GM23338 (cell line): ENCODE data around the gene CEBPE. TPM values are rescaled to one million over a fixed set of nuclear protein-coding genes. Genes with fewer than 3 reads are reported as not detected.

Source experiments
- ATAC-seq: fragments of 200-7000 bp; cut with Tn5 transposase; 3 replicates; pipeline ENCODE4 v1.9.1; 2020
- DNase-seq: peaks from one replicate; pipeline ENCODE4 v3.0.0-alpha.2; 2015; ENCODE audit warnings: low spot score
- H2AFZ ChIP-seq: fragments of 200-600 bp; sonication (generic); 2 replicates; pipeline ENCODE4 v1.8.0; 2016; ENCODE audit warnings: antibody characterized with exemption, mild to moderate bottlenecking, moderate library complexity
- H3F3A ChIP-seq: fragments of 200-600 bp; sonication (generic); replicated peaks from 2 replicates; pipeline ENCODE4 v1.8.0; 2017; ENCODE audit warnings: antibody characterized with exemption, mixed run types, low read depth
- H3K27ac ChIP-seq: fragments of 200-600 bp; sonication (generic); 2 replicates; pipeline ENCODE4 v1.6.1; 2016; ENCODE audit warnings: low read depth
- H3K27me3 ChIP-seq: fragments of 200-600 bp; sonication (generic); 2 replicates; pipeline ENCODE4 v1.8.0; 2016; ENCODE audit warnings: mild to moderate bottlenecking, mixed run types, moderate library complexity; ENCODE audit not compliant: insufficient read depth
- H3K36me3 ChIP-seq: fragments of 200-600 bp; sonication (generic); 2 replicates; pipeline ENCODE4 v1.8.0; 2016; ENCODE audit warnings: mild to moderate bottlenecking; ENCODE audit not compliant: insufficient read depth
- H3K4me1 ChIP-seq: fragments of 200-600 bp; sonication (generic); 2 replicates; pipeline ENCODE4 v1.8.0; 2016; ENCODE audit warnings: mild to moderate bottlenecking, moderate library complexity; ENCODE audit not compliant: insufficient read depth
- H3K4me2 ChIP-seq: fragments of 200-600 bp; sonication (generic); 2 replicates; pipeline ENCODE4 v1.7.1; 2017; ENCODE audit warnings: mixed run types
- H3K4me3 ChIP-seq: fragments of 200-600 bp; sonication (generic); 2 replicates; pipeline ENCODE4 v1.6.1; 2016; ENCODE audit warnings: mixed run types
- H3K79me2 ChIP-seq: fragments of 200-600 bp; sonication (generic); replicated peaks from 2 replicates; pipeline ENCODE4 v1.8.0; 2017; ENCODE audit warnings: mild to moderate bottlenecking; ENCODE audit not compliant: insufficient read depth
- H3K9me2 ChIP-seq: fragments of 200-600 bp; sonication (generic); 2 replicates; pipeline ENCODE4 v1.8.0; 2017; ENCODE audit not compliant: insufficient read depth
- H4K20me1 ChIP-seq: fragments of 200-600 bp; sonication (generic); replicated peaks from 2 replicates; pipeline ENCODE4 v1.8.0; 2017; ENCODE audit warnings: mild to moderate bottlenecking; ENCODE audit not compliant: insufficient read depth
- H3K27ac Mint-ChIP-seq: 2 replicates; pipeline ENCODE4 v1.8.0; 2020; ENCODE audit warnings: inconsistent platforms, mild to moderate bottlenecking, moderate library complexity, mixed read lengths
- H3K27me3 Mint-ChIP-seq: 3 replicates; pipeline ENCODE4 v1.8.0; 2022; ENCODE audit warnings: low read depth, mild to moderate bottlenecking, moderate library complexity, mixed read lengths, inconsistent platforms; ENCODE audit not compliant: insufficient read depth, poor library complexity
- H3K36me3 Mint-ChIP-seq: 3 replicates; pipeline ENCODE4 v1.8.0; 2021; ENCODE audit warnings: low read depth, mild to moderate bottlenecking, inconsistent platforms, moderate library complexity, mixed read lengths
- H3K4me1 Mint-ChIP-seq: 3 replicates; pipeline ENCODE4 v1.8.0; 2020; ENCODE audit warnings: mild to moderate bottlenecking, inconsistent platforms, mixed read lengths
- H3K4me3 Mint-ChIP-seq: 3 replicates; pipeline ENCODE4 v1.8.0; 2021; ENCODE audit warnings: moderate library complexity, mild to moderate bottlenecking, inconsistent platforms, mixed read lengths
- H3K9me3 Mint-ChIP-seq: 3 replicates; pipeline ENCODE4 v1.8.0; 2020; ENCODE audit warnings: moderate library complexity, mild to moderate bottlenecking, inconsistent platforms, mixed read lengths
- EZH2 ChIP-seq: fragments of 200-600 bp; sonication (generic); IDR thresholded peaks from one replicate; pipeline ENCODE4 v1.8.0; 2017; ENCODE audit warnings: antibody characterized with exemption, mild to moderate bottlenecking, low read depth; ENCODE audit not compliant: unreplicated experiment
- POLR2AphosphoS5 ChIP-seq: IDR thresholded peaks from 2 replicates; pipeline ENCODE4 v1.6.1; 2016; ENCODE audit warnings: antibody characterized with exemption, low read depth
- STAT1 ChIP-seq: IDR thresholded peaks from one replicate; pipeline ENCODE4 v1.6.1; 2016; ENCODE audit warnings: antibody characterized with exemption; ENCODE audit not compliant: unreplicated experiment
- ZNF114 ChIP-seq: fragments of 250-450 bp; sonication (Bioruptor Pico); IDR thresholded peaks from 2 replicates; pipeline ENCODE4 v1.5.0; 2020; ENCODE audit warnings: mild to moderate bottlenecking, moderate library complexity
- ZNF331 ChIP-seq: fragments of 250-450 bp; sonication (Bioruptor Pico); IDR thresholded peaks from 2 replicates; pipeline ENCODE4 v1.5.0; 2020; ENCODE audit warnings: low read depth, mild to moderate bottlenecking, moderate library complexity
- polyA plus RNA-seq: library from polyadenylated mRNA; unstranded; fragments of >200 nt; fragmentation: Nextera tagmentation; extraction: Ambion mirVana; gene quantifications from 2 replicates; pipeline ENCODE4 v1.2.1, GENCODE V29; 2016
- total RNA-seq: library from RNA; depleted of rRNA; stranded (reverse); fragments of >200 nt; shearing (Covaris generic); gene quantifications from 2 replicates; pipeline ENCODE4 v1.2.3, GENCODE V29; 2014
- TF ChIP-seq, protein P1 (sequence below), 2 experiments: fragments of 200-600 bp in 1 of 2; sonication (generic) in 1 of 2; conservative IDR thresholded peaks; 2 replicates each; pipeline versions ENCODE4 v1.5.1 to v1.6.1; 2016 to 2017; ENCODE audit warnings: antibody characterized with exemption in 2 of 2, low read depth in 2 of 2, mild to moderate bottlenecking in 2 of 2, moderate library complexity in 1 of 2
- TF ChIP-seq, protein P2 (sequence below): IDR thresholded peaks from 2 replicates; pipeline ENCODE4 v1.6.1; 2016; ENCODE audit warnings: antibody characterized with exemption
- TF ChIP-seq, protein P3 (sequence below): IDR thresholded peaks from one replicate; pipeline ENCODE4 v1.6.1; 2018; ENCODE audit warnings: antibody characterized with exemption; ENCODE audit not compliant: unreplicated experiment

The CEBPE gene
- total and polyA plus RNA-seq, 2 experiments from 2014 or later = not detected

DNA sequence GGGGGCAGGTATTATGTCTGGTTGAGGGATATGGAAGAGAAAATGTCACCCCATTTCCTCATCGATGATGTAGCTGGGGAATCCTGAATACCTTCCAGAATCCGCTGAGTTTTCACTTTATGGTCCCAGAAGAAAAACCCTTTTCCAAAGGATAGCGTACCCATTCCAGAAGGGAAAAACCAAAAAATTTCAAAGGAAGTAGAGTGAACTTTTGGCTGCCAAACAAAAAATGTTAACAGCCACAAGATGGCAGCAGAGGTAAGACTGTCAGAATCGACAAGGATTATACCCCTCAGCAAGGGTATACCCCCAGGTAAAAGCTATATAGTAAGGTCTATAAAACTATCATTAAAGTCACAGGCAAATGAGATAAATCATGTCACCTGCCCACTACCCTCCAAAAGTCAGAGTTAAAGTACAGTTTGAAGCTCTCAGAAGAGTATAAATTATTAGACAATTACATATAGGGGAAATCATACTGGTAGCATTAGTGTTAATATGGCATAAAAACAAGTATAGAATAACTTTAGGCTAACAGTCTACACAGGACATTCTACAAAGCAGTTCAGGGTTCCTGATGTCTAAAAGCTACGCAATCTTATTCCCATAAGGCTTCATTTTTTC, 42.2 kb downstream of the CEBPE start:
- Histone ChIP-seq H3K36me3 (peaks cover 75% of the 10 kb centered on the region), H2AFZ (no peak overlapping the region), H4K20me1 (peaks cover 18% of the 10 kb centered on the region), H3K9me2 (no peaks in the 10 kb centered on the region), H3K27ac (no peak overlapping the region), H3K4me1 (peaks cover 10% of the 10 kb centered on the region), H3K4me2 (no peak overlapping the region), H3F3A (peaks cover 40% of the 10 kb centered on the region), H3K27me3 (no peaks in the 10 kb centered on the region), H3K4me3 (no peak overlapping the region), H3K79me2 (peaks cover 32% of the 10 kb centered on the region)
- peaks cover 94% of the 10 kb centered on the region for H3K36me3 Mint-ChIP-seq
- TF ChIP-seq, protein P1, sequence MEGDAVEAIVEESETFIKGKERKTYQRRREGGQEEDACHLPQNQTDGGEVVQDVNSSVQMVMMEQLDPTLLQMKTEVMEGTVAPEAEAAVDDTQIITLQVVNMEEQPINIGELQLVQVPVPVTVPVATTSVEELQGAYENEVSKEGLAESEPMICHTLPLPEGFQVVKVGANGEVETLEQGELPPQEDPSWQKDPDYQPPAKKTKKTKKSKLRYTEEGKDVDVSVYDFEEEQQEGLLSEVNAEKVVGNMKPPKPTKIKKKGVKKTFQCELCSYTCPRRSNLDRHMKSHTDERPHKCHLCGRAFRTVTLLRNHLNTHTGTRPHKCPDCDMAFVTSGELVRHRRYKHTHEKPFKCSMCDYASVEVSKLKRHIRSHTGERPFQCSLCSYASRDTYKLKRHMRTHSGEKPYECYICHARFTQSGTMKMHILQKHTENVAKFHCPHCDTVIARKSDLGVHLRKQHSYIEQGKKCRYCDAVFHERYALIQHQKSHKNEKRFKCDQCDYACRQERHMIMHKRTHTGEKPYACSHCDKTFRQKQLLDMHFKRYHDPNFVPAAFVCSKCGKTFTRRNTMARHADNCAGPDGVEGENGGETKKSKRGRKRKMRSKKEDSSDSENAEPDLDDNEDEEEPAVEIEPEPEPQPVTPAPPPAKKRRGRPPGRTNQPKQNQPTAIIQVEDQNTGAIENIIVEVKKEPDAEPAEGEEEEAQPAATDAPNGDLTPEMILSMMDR (conservative IDR thresholded peaks at IDR 0.05; ENCODE audit: low read depth in 2 of 2) = peak; percentile 62 to 78
- TF ChIP-seq POLR2AphosphoS5 = no peak
- TF ChIP-seq, protein P2, sequence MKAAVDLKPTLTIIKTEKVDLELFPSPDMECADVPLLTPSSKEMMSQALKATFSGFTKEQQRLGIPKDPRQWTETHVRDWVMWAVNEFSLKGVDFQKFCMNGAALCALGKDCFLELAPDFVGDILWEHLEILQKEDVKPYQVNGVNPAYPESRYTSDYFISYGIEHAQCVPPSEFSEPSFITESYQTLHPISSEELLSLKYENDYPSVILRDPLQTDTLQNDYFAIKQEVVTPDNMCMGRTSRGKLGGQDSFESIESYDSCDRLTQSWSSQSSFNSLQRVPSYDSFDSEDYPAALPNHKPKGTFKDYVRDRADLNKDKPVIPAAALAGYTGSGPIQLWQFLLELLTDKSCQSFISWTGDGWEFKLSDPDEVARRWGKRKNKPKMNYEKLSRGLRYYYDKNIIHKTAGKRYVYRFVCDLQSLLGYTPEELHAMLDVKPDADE = no peak
- H3K4me3 Mint-ChIP-seq = no peak overlapping the region
- peaks cover 13% of the 10 kb centered on the region for H3K4me1 Mint-ChIP-seq
- ATAC-seq = peak; percentile 61
- no peaks in the 10 kb centered on the region for H3K9me3 Mint-ChIP-seq
- H3K27ac Mint-ChIP-seq = no peak overlapping the region
- H3K27me3 Mint-ChIP-seq = no peaks in the 10 kb centered on the region
- peak; percentile 74 for DNase-seq

DNA sequence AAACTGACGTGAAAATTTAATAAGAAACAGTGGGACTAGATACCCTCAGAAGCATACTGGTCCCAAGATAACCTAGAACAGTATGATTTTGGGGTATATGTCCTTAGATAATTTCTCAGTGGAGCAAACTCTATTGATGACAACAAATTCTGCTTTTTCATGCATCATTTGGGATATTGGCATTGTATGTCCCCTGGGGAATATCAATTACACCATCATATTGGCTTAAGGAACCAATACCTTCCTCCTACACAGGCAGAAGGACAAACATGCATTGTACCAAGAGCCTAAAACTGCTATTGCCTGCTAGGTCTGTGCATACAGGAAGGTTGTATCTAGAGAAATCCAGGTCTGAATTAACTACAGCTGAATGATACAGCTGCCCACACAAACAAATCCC, 44.1 kb downstream of the CEBPE start:
- no peak overlapping the region for H3K27ac ChIP-seq
- H3K4me3 ChIP-seq = no peak overlapping the region
- peaks cover 22% of the 10 kb centered on the region for H3K4me1 Mint-ChIP-seq
- no peak for ATAC-seq
- no peak overlapping the region for H3K4me3 Mint-ChIP-seq
- H2AFZ ChIP-seq = no peak overlapping the region
- no peak overlapping the region for H3K4me2 ChIP-seq
- no peak for DNase-seq
- peaks cover 42% of the 10 kb centered on the region for H3F3A ChIP-seq
- peaks cover 13% of the 10 kb centered on the region; the same call in 1 of the 2 replicates for H4K20me1 ChIP-seq
- peaks cover 7% of the 10 kb centered on the region for H3K27me3 Mint-ChIP-seq
- no peaks in the 10 kb centered on the region for H3K9me3 Mint-ChIP-seq
- peaks cover 47% of the 10 kb centered on the region for H3K79me2 ChIP-seq
- H3K27ac Mint-ChIP-seq = no peak overlapping the region
- no peaks in the 10 kb centered on the region for H3K9me2 ChIP-seq
- peaks cover 83% of the 10 kb centered on the region for H3K36me3 Mint-ChIP-seq
- peaks cover 20% of the 10 kb centered on the region for H3K4me1 ChIP-seq
- no peaks in the 10 kb centered on the region for H3K27me3 ChIP-seq
- peaks cover 56% of the 10 kb centered on the region for H3K36me3 ChIP-seq
- TF ChIP-seq, protein P2 = no peak
- TF ChIP-seq EZH2 (no peak), ZNF114 (CRISPR knock-in tag) (no peak), STAT1 (no peak), ZNF331 (no peak)
- TF ChIP-seq, protein P3, sequence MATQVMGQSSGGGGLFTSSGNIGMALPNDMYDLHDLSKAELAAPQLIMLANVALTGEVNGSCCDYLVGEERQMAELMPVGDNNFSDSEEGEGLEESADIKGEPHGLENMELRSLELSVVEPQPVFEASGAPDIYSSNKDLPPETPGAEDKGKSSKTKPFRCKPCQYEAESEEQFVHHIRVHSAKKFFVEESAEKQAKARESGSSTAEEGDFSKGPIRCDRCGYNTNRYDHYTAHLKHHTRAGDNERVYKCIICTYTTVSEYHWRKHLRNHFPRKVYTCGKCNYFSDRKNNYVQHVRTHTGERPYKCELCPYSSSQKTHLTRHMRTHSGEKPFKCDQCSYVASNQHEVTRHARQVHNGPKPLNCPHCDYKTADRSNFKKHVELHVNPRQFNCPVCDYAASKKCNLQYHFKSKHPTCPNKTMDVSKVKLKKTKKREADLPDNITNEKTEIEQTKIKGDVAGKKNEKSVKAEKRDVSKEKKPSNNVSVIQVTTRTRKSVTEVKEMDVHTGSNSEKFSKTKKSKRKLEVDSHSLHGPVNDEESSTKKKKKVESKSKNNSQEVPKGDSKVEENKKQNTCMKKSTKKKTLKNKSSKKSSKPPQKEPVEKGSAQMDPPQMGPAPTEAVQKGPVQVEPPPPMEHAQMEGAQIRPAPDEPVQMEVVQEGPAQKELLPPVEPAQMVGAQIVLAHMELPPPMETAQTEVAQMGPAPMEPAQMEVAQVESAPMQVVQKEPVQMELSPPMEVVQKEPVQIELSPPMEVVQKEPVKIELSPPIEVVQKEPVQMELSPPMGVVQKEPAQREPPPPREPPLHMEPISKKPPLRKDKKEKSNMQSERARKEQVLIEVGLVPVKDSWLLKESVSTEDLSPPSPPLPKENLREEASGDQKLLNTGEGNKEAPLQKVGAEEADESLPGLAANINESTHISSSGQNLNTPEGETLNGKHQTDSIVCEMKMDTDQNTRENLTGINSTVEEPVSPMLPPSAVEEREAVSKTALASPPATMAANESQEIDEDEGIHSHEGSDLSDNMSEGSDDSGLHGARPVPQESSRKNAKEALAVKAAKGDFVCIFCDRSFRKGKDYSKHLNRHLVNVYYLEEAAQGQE = no peak
